GM23338 (cell line): ENCODE measurements around the gene ARHGEF38.

Source experiments
- CREB1 ChIP-seq: fragments of 250-450 bp; sonication (Bioruptor Pico); IDR thresholded peaks from 2 replicates; pipeline ENCODE4 v1.5.0; 2020; ENCODE audit warnings: low read depth, mild to moderate bottlenecking, moderate library complexity
- CTCF ChIP-seq, 2 experiments: fragments of 200-600 bp in 1 of 2; sonication (generic) in 1 of 2; conservative IDR thresholded peaks; 2 replicates each; pipeline versions ENCODE4 v1.5.1 to v1.6.1; 2016 to 2017; ENCODE audit warnings: antibody characterized with exemption in 2 of 2, low read depth in 2 of 2, mild to moderate bottlenecking in 2 of 2, moderate library complexity in 1 of 2
- ETS1 ChIP-seq: IDR thresholded peaks from 2 replicates; pipeline ENCODE4 v1.6.1; 2016; ENCODE audit warnings: antibody characterized with exemption
- EZH2 ChIP-seq: fragments of 200-600 bp; sonication (generic); IDR thresholded peaks from one replicate; pipeline ENCODE4 v1.8.0; 2017; ENCODE audit warnings: antibody characterized with exemption, mild to moderate bottlenecking, low read depth; ENCODE audit not compliant: unreplicated experiment
- EZH2phosphoT487 ChIP-seq: fragments of 200-600 bp; sonication (generic); IDR thresholded peaks from one replicate; pipeline ENCODE4 v1.8.1; 2018; ENCODE audit warnings: antibody characterized with exemption; ENCODE audit not compliant: unreplicated experiment
- JUNB ChIP-seq: IDR thresholded peaks from one replicate; pipeline ENCODE4 v1.6.1; 2016; ENCODE audit warnings: antibody characterized with exemption; ENCODE audit not compliant: unreplicated experiment
- NANOG ChIP-seq: IDR thresholded peaks from 2 replicates; pipeline ENCODE4 v1.6.1; 2016; ENCODE audit warnings: antibody characterized with exemption, borderline replicate concordance
- POLR2AphosphoS5 ChIP-seq: IDR thresholded peaks from 2 replicates; pipeline ENCODE4 v1.6.1; 2016; ENCODE audit warnings: antibody characterized with exemption, low read depth
- REST ChIP-seq: IDR thresholded peaks from one replicate; pipeline ENCODE4 v1.6.1; 2018; ENCODE audit warnings: antibody characterized with exemption; ENCODE audit not compliant: unreplicated experiment
- STAT1 ChIP-seq: IDR thresholded peaks from one replicate; pipeline ENCODE4 v1.6.1; 2016; ENCODE audit warnings: antibody characterized with exemption; ENCODE audit not compliant: unreplicated experiment
- ZNF114 ChIP-seq: fragments of 250-450 bp; sonication (Bioruptor Pico); IDR thresholded peaks from 2 replicates; pipeline ENCODE4 v1.5.0; 2020; ENCODE audit warnings: mild to moderate bottlenecking, moderate library complexity
- ZNF331 ChIP-seq: fragments of 250-450 bp; sonication (Bioruptor Pico); IDR thresholded peaks from 2 replicates; pipeline ENCODE4 v1.5.0; 2020; ENCODE audit warnings: low read depth, mild to moderate bottlenecking, moderate library complexity
- ZNF462 ChIP-seq: fragments of 250-450 bp; sonication (Bioruptor Pico); IDR thresholded peaks from 2 replicates; pipeline ENCODE4 v1.5.0; 2020; ENCODE audit warnings: mild to moderate bottlenecking, moderate library complexity

GRCh38 chr4:105637408-105638176 is 85.2 kb downstream of the ARHGEF38 start:
- TF ChIP-seq POLR2AphosphoS5 (no peak), CTCF (conservative IDR thresholded peaks at IDR 0.05; ENCODE audit: low read depth in 2 of 2) (no peak), REST (no peak), NANOG (no peak), JUNB (no peak), CREB1 (CRISPR knock-in tag) (no peak), EZH2 (no peak), EZH2phosphoT487 (no peak), ETS1 (no peak), ZNF331 (CRISPR knock-in tag) (no peak), ZNF462 (CRISPR knock-in tag) (no peak), STAT1 (no peak), ZNF114 (CRISPR knock-in tag) (no peak)
